ENCODE data around the gene RSPRY1. TPM values are rescaled to one million over a fixed set of nuclear protein-coding genes. Genes with fewer than 3 reads are reported as not detected.

The RSPRY1 gene
- total and polyA plus RNA-seq, 2 of the 4 experiments (the other 2 are of a cell fraction), result 25.2 to 62.2 TPM

DNA sequence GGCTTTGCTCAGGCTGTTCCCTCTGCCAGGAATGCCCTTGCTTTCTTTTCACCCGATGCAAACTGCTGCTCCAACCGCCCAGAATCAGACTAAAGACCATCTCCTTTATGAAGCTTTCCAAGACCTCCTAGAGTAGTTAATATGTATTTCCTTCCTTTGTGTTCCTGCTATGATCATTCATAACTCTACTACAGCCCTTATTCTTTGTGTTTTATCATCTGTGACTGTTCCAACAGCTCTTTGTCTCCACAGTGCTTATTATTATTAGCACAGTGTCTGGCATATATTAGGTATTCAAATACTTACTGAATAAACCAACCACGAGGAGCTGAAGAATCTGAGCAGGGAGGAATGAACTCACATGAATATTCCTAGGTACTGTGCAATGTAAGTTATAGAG, 7.9 kb upstream of the RSPRY1 start:
- no peak overlapping the region for H3K27ac ChIP-seq (ENCODE audit: insufficient read depth, low read length)

More for the DNA sequence above, 7.9 kb upstream of the RSPRY1 start:
- Histone ChIP-seq H4K20me1 (ENCODE audit: insufficient read depth, low read length) (peaks cover 8% of the 10 kb centered on the region; the same call in 1 of the 2 replicates), H4K91ac (ENCODE audit: insufficient read depth, low read depth, low read length) (no peak overlapping the region), H3K56ac (ENCODE audit: extremely low read depth, insufficient read depth, low read length) (no peak overlapping the region), H3K36me3 (ENCODE audit: control insufficient read depth, insufficient read depth, low read length) (peaks cover 3% of the 10 kb centered on the region; the same call in 1 of the 2 replicates), H3K9ac (ENCODE audit: low read depth, low read length) (no peak overlapping the region), H2BK120ac (ENCODE audit: low read depth, low read length) (no peak overlapping the region), H4K5ac (ENCODE audit: low read depth, low read length) (no peak overlapping the region), H3K4me3 (ENCODE audit: insufficient read depth, low read depth, low read length) (no peak overlapping the region), H3K4me2 (ENCODE audit: low read depth, low read length) (no peak overlapping the region), H3K23ac (ENCODE audit: low read depth, low read length) (no peak overlapping the region), H3K4me1 (ENCODE audit: control insufficient read depth, insufficient read depth, low read length) (peaks cover 4% of the 10 kb centered on the region; the same call in 1 of the 2 replicates), H3K4ac (ENCODE audit: low read depth, low read length) (no peak overlapping the region), H2AFZ (replicated peaks; ENCODE audit: low read length, poor library complexity) (no peak overlapping the region), H2BK15ac (ENCODE audit: low read depth, low read length) (no peak overlapping the region), H3K9me3 (ENCODE audit: control insufficient read depth, insufficient read depth, low read length) (no peaks in the 10 kb centered on the region), H2BK20ac (ENCODE audit: low read depth, low read length) (no peak overlapping the region), H3K14ac (replicated peaks; ENCODE audit: low read depth, low read length) (no peak overlapping the region), H4K8ac (ENCODE audit: low read depth in 2 of 2, low read length in 2 of 2) (no peak overlapping the region), H3K79me1 (ENCODE audit: low read depth in 1 of 2, low read length in 2 of 2) (peaks cover 41 to 71% of the 10 kb centered on the region in 2 experiments), H2AK5ac (ENCODE audit: low read depth, low read length) (no peak overlapping the region), H3K9me1 (ENCODE audit: insufficient read depth, low read length) (peaks cover 4% of the 10 kb centered on the region; the same call in 1 of the 2 replicates), H2AK9ac (replicated peaks; ENCODE audit: low read depth, low read length, poor library complexity) (no peak overlapping the region), H3K18ac (ENCODE audit: low read depth, low read length) (no peak overlapping the region), H3K27me3 (ENCODE audit: control insufficient read depth, insufficient read depth, low read length) (no peaks in the 10 kb centered on the region), H2BK5ac (ENCODE audit: low read depth, low read length, poor library complexity, severe bottlenecking) (no peak overlapping the region)
- TF ChIP-seq CHD1 (IDR thresholded peaks at IDR 0.05; ENCODE audit: low read depth, low read length), result no peak
- TF ChIP-seq SMC3 (IDR thresholded peaks at IDR 0.05; ENCODE audit: low read depth, low read length), result no peak
- TF ChIP-seq MXI1 (IDR thresholded peaks at IDR 0.05; ENCODE audit: borderline replicate concordance, low read depth, low read length), result no peak
- no peak for TF ChIP-seq RFX5 (IDR thresholded peaks at IDR 0.05; ENCODE audit: low read depth, low read length)
- no peak for TF ChIP-seq MAZ (IDR thresholded peaks at IDR 0.05; ENCODE audit: borderline replicate concordance, low read depth, low read length)
- TF ChIP-seq BHLHE40 (IDR thresholded peaks at IDR 0.05; ENCODE audit: low read depth, low read length), result no peak
- TF ChIP-seq MAFK (IDR thresholded peaks at IDR 0.05; ENCODE audit: low read depth, low read length), result no peak
- TF ChIP-seq RCOR1 (IDR thresholded peaks at IDR 0.05; ENCODE audit: insufficient replicate concordance, low read length), result no peak
- TF ChIP-seq, protein P1, sequence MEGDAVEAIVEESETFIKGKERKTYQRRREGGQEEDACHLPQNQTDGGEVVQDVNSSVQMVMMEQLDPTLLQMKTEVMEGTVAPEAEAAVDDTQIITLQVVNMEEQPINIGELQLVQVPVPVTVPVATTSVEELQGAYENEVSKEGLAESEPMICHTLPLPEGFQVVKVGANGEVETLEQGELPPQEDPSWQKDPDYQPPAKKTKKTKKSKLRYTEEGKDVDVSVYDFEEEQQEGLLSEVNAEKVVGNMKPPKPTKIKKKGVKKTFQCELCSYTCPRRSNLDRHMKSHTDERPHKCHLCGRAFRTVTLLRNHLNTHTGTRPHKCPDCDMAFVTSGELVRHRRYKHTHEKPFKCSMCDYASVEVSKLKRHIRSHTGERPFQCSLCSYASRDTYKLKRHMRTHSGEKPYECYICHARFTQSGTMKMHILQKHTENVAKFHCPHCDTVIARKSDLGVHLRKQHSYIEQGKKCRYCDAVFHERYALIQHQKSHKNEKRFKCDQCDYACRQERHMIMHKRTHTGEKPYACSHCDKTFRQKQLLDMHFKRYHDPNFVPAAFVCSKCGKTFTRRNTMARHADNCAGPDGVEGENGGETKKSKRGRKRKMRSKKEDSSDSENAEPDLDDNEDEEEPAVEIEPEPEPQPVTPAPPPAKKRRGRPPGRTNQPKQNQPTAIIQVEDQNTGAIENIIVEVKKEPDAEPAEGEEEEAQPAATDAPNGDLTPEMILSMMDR (conservative IDR thresholded peaks at IDR 0.05; ENCODE audit: low read depth, low read length), result no peak
- TF ChIP-seq RAD21 (IDR thresholded peaks at IDR 0.05; ENCODE audit: low read length), result no peak
- TF ChIP-seq POLR2A (IDR thresholded peaks at IDR 0.05; ENCODE audit: low read depth, low read length), result no peak
- POLR2A ChIA-PET (ENCODE audit: unreplicated experiment), result no interaction called here
- no TSS peak for BruUV-seq (replicated peaks)
- WGBS, 2 experiments (ENCODE audit: extremely low coverage in 2 of 2, insufficient read length in 1 of 2), result no CpG with 5 or more reads among the region's 3 CpGs
- dilution Hi-C loops (cut with HindIII; ENCODE audit: low sequenced_read_pairs, unreplicated experiment) (no loop called here), in situ Hi-C loops (cut with MboI; ENCODE audit: low sequenced_read_pairs) (no loop called here), intact Hi-C loops (cut with micrococcal nuclease) (no loop called here)
- CTCF ChIA-PET, result interaction anchor here (0.6 kb wide), 1 partner anchor 318 kb away, joined by 3 read pairs; no protein-coding TSS in a partner anchor
- no peak for DNase-seq
- ATAC-seq (ENCODE audit: low read depth), result no peak
